Mesenchymal stem cell (in vitro differentiated cells and primary cell): ENCODE data around the gene ACSF3.

Experiments used
- DNase-seq: peaks from one replicate; pipeline ENCODE4 v3.0.0-alpha.2; 2013
- H2AFZ ChIP-seq: one replicate; pipeline ENCODE4 v1.6.1; 2013; ENCODE audit warnings: low read depth, mild to moderate bottlenecking, control low read depth, inconsistent platforms, low read length, moderate library complexity
- H2AK5ac ChIP-seq: 2 replicates; pipeline ENCODE4 v1.6.1; 2013; ENCODE audit warnings: low read length, moderate library complexity, mild to moderate bottlenecking, inconsistent platforms; ENCODE audit not compliant: severe bottlenecking
- H2BK120ac ChIP-seq: one replicate; pipeline ENCODE4 v1.6.1; 2013; ENCODE audit warnings: low read depth, mild to moderate bottlenecking, inconsistent platforms, low read length, moderate library complexity
- H2BK12ac ChIP-seq, 2 experiments: one replicate each; pipeline ENCODE4 v1.6.1; 2013; ENCODE audit warnings: inconsistent platforms in 2 of 2, low read length in 2 of 2, mild to moderate bottlenecking in 2 of 2, moderate library complexity in 2 of 2, control low read depth in 1 of 2
- H2BK15ac ChIP-seq: one replicate; pipeline ENCODE4 v1.6.1; 2013; ENCODE audit warnings: mild to moderate bottlenecking, low read depth, inconsistent platforms; ENCODE audit not compliant: poor library complexity, severe bottlenecking
- H2BK5ac ChIP-seq: 2 replicates; pipeline ENCODE4 v1.6.1; 2013; ENCODE audit warnings: low read depth, mild to moderate bottlenecking, low read length, control low read depth, inconsistent platforms; ENCODE audit not compliant: poor library complexity, severe bottlenecking
- H3K14ac ChIP-seq, 2 experiments: one replicate each; pipeline ENCODE4 v1.6.1; 2013; ENCODE audit warnings: inconsistent platforms in 2 of 2, low read length in 2 of 2, control low read depth in 1 of 2, mild to moderate bottlenecking in 1 of 2, moderate library complexity in 1 of 2
- H3K18ac ChIP-seq, 2 experiments: one replicate each; pipeline ENCODE4 v1.6.1; 2013; ENCODE audit warnings: inconsistent platforms in 2 of 2, low read length in 2 of 2, control low read depth in 1 of 2, low read depth in 1 of 2, mild to moderate bottlenecking in 1 of 2
- H3K23ac ChIP-seq, 2 experiments: one replicate each; pipeline ENCODE4 v1.6.1; 2013; ENCODE audit warnings: inconsistent platforms in 2 of 2, low read length in 2 of 2, mild to moderate bottlenecking in 2 of 2, moderate library complexity in 2 of 2, control low read depth in 1 of 2
- H3K27ac ChIP-seq: 2 replicates; pipeline ENCODE4 v1.5.1; 2013; ENCODE audit warnings: mild to moderate bottlenecking, moderate library complexity, low read length, control low read depth, inconsistent platforms; ENCODE audit not compliant: poor library complexity, severe bottlenecking
- H3K27me3 ChIP-seq, 2 experiments: 2 replicates each; pipeline versions ENCODE4 v1.6.1 to v1.7.0; 2013; ENCODE audit warnings: low read length in 2 of 2, mild to moderate bottlenecking in 2 of 2, moderate library complexity in 2 of 2, control low read depth in 1 of 2, inconsistent platforms in 1 of 2; ENCODE audit not compliant: control insufficient read depth in 1 of 2, insufficient read depth in 1 of 2
- H3K36me3 ChIP-seq, 2 experiments: 2 replicates each; pipeline versions ENCODE4 v1.6.1 to v1.7.0; 2013; ENCODE audit warnings: low read length in 2 of 2, control low read depth in 1 of 2, inconsistent platforms in 1 of 2, low read depth in 1 of 2, mild to moderate bottlenecking in 1 of 2; ENCODE audit not compliant: insufficient read depth in 2 of 2, control insufficient read depth in 1 of 2
- H3K4ac ChIP-seq, 2 experiments: one replicate each; pipeline ENCODE4 v1.6.1; 2013; ENCODE audit warnings: inconsistent platforms in 2 of 2, low read length in 2 of 2, mild to moderate bottlenecking in 2 of 2, moderate library complexity in 2 of 2, control low read depth in 1 of 2, low read depth in 1 of 2
- H3K4me1 ChIP-seq: 2 replicates; pipeline ENCODE4 v1.6.1; 2013; ENCODE audit warnings: low read depth, low read length, control low read depth; ENCODE audit not compliant: control insufficient read depth, insufficient read depth
- H3K4me2 ChIP-seq: 2 replicates; pipeline ENCODE4 v1.6.1; 2013; ENCODE audit warnings: low read length, mild to moderate bottlenecking, inconsistent platforms; ENCODE audit not compliant: poor library complexity, severe bottlenecking
- H3K4me3 ChIP-seq, 2 experiments: 2 replicates each; pipeline versions ENCODE4 v1.5.1 to v1.7.0; 2013; ENCODE audit warnings: low read length in 2 of 2, mild to moderate bottlenecking in 2 of 2, control low read depth in 1 of 2, low read depth in 1 of 2; ENCODE audit not compliant: insufficient read depth in 1 of 2
- H3K79me1 ChIP-seq: replicated peaks from 2 replicates; pipeline ENCODE4 v1.6.1; 2013; ENCODE audit warnings: mild to moderate bottlenecking, control low read depth, low read length, inconsistent platforms; ENCODE audit not compliant: poor library complexity, severe bottlenecking
- H3K9ac ChIP-seq: 2 replicates; pipeline ENCODE4 v1.7.0; 2013; ENCODE audit warnings: mild to moderate bottlenecking, low read length, moderate library complexity
- H3K9me3 ChIP-seq: 2 replicates; pipeline ENCODE4 v1.7.0; 2013; ENCODE audit warnings: mild to moderate bottlenecking, low read length; ENCODE audit not compliant: control insufficient read depth
- H4K8ac ChIP-seq: one replicate; pipeline ENCODE4 v1.6.1; 2013; ENCODE audit warnings: inconsistent platforms, mild to moderate bottlenecking, low read length, moderate library complexity
- H4K91ac ChIP-seq: one replicate; pipeline ENCODE4 v1.6.1; 2013; ENCODE audit warnings: mild to moderate bottlenecking, low read length, inconsistent platforms
- WGBS: methylation state at CpG from one replicate; pipeline ENCODE4 v1.1.7; 2013; ENCODE audit warnings: mixed read lengths; 5-methylcytosine and 5-hydroxymethylcytosine counted together

Gene ACSF3

GRCh38 chr16:89174877-89175276 lies 81.2 kb downstream of the ACSF3 start:
- no peak overlapping the region for H2BK12ac ChIP-seq
- H2AK5ac ChIP-seq = no peak overlapping the region
- no peak overlapping the region for H2AFZ ChIP-seq
- no peaks in the 10 kb centered on the region for H3K36me3 ChIP-seq
- WGBS = 81% methylated on average over 14 of the region's 14 CpGs
- H3K79me1 ChIP-seq = no peaks in the 10 kb centered on the region
- no peak overlapping the region for H4K8ac ChIP-seq
- no peak overlapping the region for H3K4me3 ChIP-seq
- H3K18ac ChIP-seq = no peak overlapping the region
- H2BK15ac ChIP-seq = no peak overlapping the region
- no peak overlapping the region for H3K4ac ChIP-seq
- no peaks in the 10 kb centered on the region for H3K9me3 ChIP-seq
- H3K4me2 ChIP-seq = no peak overlapping the region
- H3K4me1 ChIP-seq = peaks cover 23% of the 10 kb centered on the region
- peaks cover 23 to 77% of the 10 kb centered on the region in 2 experiments for H3K27me3 ChIP-seq
- peak overlapping the region; percentile 2 for H4K91ac ChIP-seq
- H3K9ac ChIP-seq = no peak overlapping the region
- no peak overlapping the region for H2BK5ac ChIP-seq
- no peak overlapping the region for H2BK120ac ChIP-seq
- no peak for DNase-seq
- no peak overlapping the region for H3K23ac ChIP-seq
- no peak overlapping the region for H3K14ac ChIP-seq
- H3K27ac ChIP-seq = no peak overlapping the region

- H3K18ac ChIP-seq = no peak overlapping the region
- H2BK5ac ChIP-seq = no peak overlapping the region
- H3K4me2 ChIP-seq = no peak overlapping the region
- WGBS = 72% methylated on average over 20 of the region's 20 CpGs
- H2BK12ac ChIP-seq = no peak overlapping the region
- H2BK120ac ChIP-seq = no peak overlapping the region
- no peak overlapping the region for H3K14ac ChIP-seq
- no peak overlapping the region for H3K9ac ChIP-seq
- DNase-seq = no peak
- H2AK5ac ChIP-seq = no peak overlapping the region
- H3K27ac ChIP-seq = no peak overlapping the region
- H3K23ac ChIP-seq = no peak overlapping the region
- H3K79me1 ChIP-seq = no peaks in the 10 kb centered on the region
- peaks cover 22% of the 10 kb centered on the region for H3K4me1 ChIP-seq
- H4K8ac ChIP-seq = no peak overlapping the region
- H2AFZ ChIP-seq = no peak overlapping the region
- no peak overlapping the region for H4K91ac ChIP-seq
- no peaks in the 10 kb centered on the region for H3K36me3 ChIP-seq
- no peak overlapping the region for H3K4ac ChIP-seq
- H3K9me3 ChIP-seq = no peaks in the 10 kb centered on the region
- no peak overlapping the region for H3K4me3 ChIP-seq
- peaks cover 21 to 76% of the 10 kb centered on the region in 2 experiments for H3K27me3 ChIP-seq
- no peak overlapping the region for H2BK15ac ChIP-seq
Measured at GRCh38 chr16:89175280-89176146, 81.9 kb downstream of the ACSF3 start.

- Histone ChIP-seq H3K79me1 (no peaks in the 10 kb centered on the region), H2BK15ac (no peak overlapping the region), H3K36me3 (no peaks in the 10 kb centered on the region), H4K91ac (no peak overlapping the region), H3K23ac (no peak overlapping the region), H3K4ac (no peak overlapping the region), H3K4me2 (no peak overlapping the region), H4K8ac (no peak overlapping the region), H3K4me1 (peaks cover 16% of the 10 kb centered on the region), H2AK5ac (no peak overlapping the region), H2BK12ac (no peak overlapping the region), H3K18ac (no peak overlapping the region), H2AFZ (no peak overlapping the region), H2BK120ac (no peak overlapping the region), H3K9ac (no peak overlapping the region), H3K27ac (no peak overlapping the region), H3K4me3 (no peak overlapping the region), H3K27me3 (peaks cover 15 to 75% of the 10 kb centered on the region in 2 experiments), H3K9me3 (no peaks in the 10 kb centered on the region), H3K14ac (no peak overlapping the region), H2BK5ac (no peak overlapping the region)
- DNase-seq = no peak
- 92% methylated on average over 27 of the region's 27 CpGs for WGBS
Measured at GRCh38 chr16:89176147-89176690, 82.6 kb downstream of the ACSF3 start.

GRCh38 chr16:89176717-89177116 lies 83.1 kb downstream of the ACSF3 start:
- Histone ChIP-seq H3K4me1 (peaks cover 12% of the 10 kb centered on the region), H3K79me1 (no peaks in the 10 kb centered on the region)
- DNase-seq = no peak

More at GRCh38 chr16:89176717-89177116, 83.1 kb downstream of the ACSF3 start:
- H3K18ac ChIP-seq = no peak overlapping the region
- no peak overlapping the region for H3K27ac ChIP-seq
- no peak overlapping the region for H3K4ac ChIP-seq
- no peak overlapping the region for H2BK5ac ChIP-seq
- H3K4me2 ChIP-seq = no peak overlapping the region
- no peak overlapping the region for H4K91ac ChIP-seq
- no peak overlapping the region for H3K4me3 ChIP-seq
- no peak overlapping the region for H2AK5ac ChIP-seq
- no peaks in the 10 kb centered on the region for H3K36me3 ChIP-seq
- H3K14ac ChIP-seq = no peak overlapping the region
- no peak overlapping the region for H2BK120ac ChIP-seq
- no peak overlapping the region for H2BK12ac ChIP-seq
- WGBS = 91% methylated on average over 9 of the region's 9 CpGs
- H4K8ac ChIP-seq = no peak overlapping the region
- H3K9ac ChIP-seq = no peak overlapping the region
- H2AFZ ChIP-seq = no peak overlapping the region
- peaks cover 14 to 77% of the 10 kb centered on the region in 2 experiments for H3K27me3 ChIP-seq
- H3K9me3 ChIP-seq = no peaks in the 10 kb centered on the region
- no peak overlapping the region for H3K23ac ChIP-seq
- no peak overlapping the region for H2BK15ac ChIP-seq
